Medulla oblongata (tissue), 1 donor: Measurements from ENCODE around the gene RDH5.

Experiments used
- DNase-seq: peaks from one replicate; pipeline ENCODE4 v3.0.0-alpha.2; 2015; ENCODE audit errors: extremely low spot score

RDH5 gene

GRCh38 chr12:55712700-55713415 is 7.3 kb upstream of the RDH5 start:
- DNase-seq, result no peak

- DNase-seq, result no peak
Measured at GRCh38 chr12:55713721-55714120, 6.5 kb upstream of the RDH5 start.

GRCh38 chr12:55715169-55715764 is 4.9 kb upstream of the RDH5 start:
- DNase-seq, result no peak

GRCh38 chr12:55715833-55716581 is 4.2 kb upstream of the RDH5 start, which contains the start of gene BLOC1S1:
Gene BLOC1S1, plus strand, starts transcription at chr12:55716046. Its CDS starts 6 bp downstream, at chr12:55716052.
- DNase-seq, result peak; percentile 96

GRCh38 chr12:55716582-55716957 is 3.6 kb upstream of the RDH5 start:
- DNase-seq, result no peak

GRCh38 chr12:55717011-55718007 is 2.9 kb upstream of the RDH5 start:
- peak; percentile 4 for DNase-seq

GRCh38 chr12:55718015-55718414 is 2.2 kb upstream of the RDH5 start:
- DNase-seq, result peak; percentile 6

GRCh38 chr12:55718624-55719275 is 1.4 kb upstream of the RDH5 start:
- DNase-seq, result no peak

GRCh38 chr12:55719371-55719770 is 822 bp upstream of the RDH5 start:
- DNase-seq, result no peak

- peak; percentile 86 for DNase-seq
Measured at GRCh38 chr12:55720894-55721444, 776 bp downstream of the RDH5 start.

- peak; percentile 20 for DNase-seq
Measured at GRCh38 chr12:55721601-55722213, 1.5 kb downstream of the RDH5 start.

GRCh38 chr12:55722948-55723347 is 2.8 kb downstream of the RDH5 start:
- no peak for DNase-seq

GRCh38 chr12:55723516-55724225 is 3.5 kb downstream of the RDH5 start:
- no peak for DNase-seq

GRCh38 chr12:55724226-55724939 is 4.2 kb downstream of the RDH5 start:
- DNase-seq, result peak; percentile 82

- DNase-seq, result peak; percentile 7
Measured at GRCh38 chr12:55724940-55725309, 4.7 kb downstream of the RDH5 start.

GRCh38 chr12:55725556-55725955 is 5.4 kb downstream of the RDH5 start:
- DNase-seq, result no peak

GRCh38 chr12:55726971-55727370 is 6.8 kb downstream of the RDH5 start:
- DNase-seq, result no peak

GRCh38 chr12:55727643-55728185 is 7.5 kb downstream of the RDH5 start:
- peak; percentile 58 for DNase-seq
